Measurements from ENCODE around the gene CMYA5. TPM values are rescaled to one million over a fixed set of nuclear protein-coding genes. Genes with fewer than 3 reads are reported as not detected.
"Not testable (repeated sequence)": the region's sequence is repeated elsewhere in the genome, so short reads cannot be mapped to it uniquely, and the experiment has no call there.

The CMYA5 gene
- total and polyA plus RNA-seq, 2 donors (not counting 3 experiments of a cell fraction or from before 2014, with no cell fraction given) = 0.04 to 0.20 TPM

DNA sequence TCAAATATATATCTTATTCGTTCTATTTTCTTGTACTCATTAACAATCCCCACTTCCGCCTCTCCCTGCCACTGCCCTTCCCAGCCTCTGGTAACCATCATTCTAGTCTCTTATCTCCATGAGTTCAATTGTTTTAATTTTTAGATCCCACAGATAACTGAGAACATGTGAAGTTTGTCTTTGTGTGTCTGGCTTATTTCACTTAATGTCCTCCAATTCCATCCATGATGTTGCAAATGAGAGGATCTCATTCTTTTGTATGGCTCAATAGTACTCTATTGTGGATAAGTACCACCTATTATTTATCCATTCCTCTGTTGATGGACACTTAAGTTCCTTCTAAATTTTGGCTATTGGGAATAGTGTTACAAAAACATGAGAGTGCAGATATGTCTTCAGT, 17.2 kb upstream of the CMYA5 start:
- intact Hi-C loops (cut with micrococcal nuclease) = no loop called here
- H4K20me1 ChIP-seq (replicated peaks; ENCODE audit: control insufficient read depth, extremely low read depth, insufficient read depth, low read length) = no peaks in the 10 kb centered on the region
- dilution Hi-C loops (cut with MboI; ENCODE audit: extremely low pct_ligation_motif_present, low sequenced_read_pairs) = no loop called here
- DNase-seq (ENCODE audit: low read depth, low spot score) (no peak), FAIRE-seq (no peak)
- H3K36me3 ChIP-seq (ENCODE audit: control insufficient read depth in 2 of 2, extremely low read depth in 1 of 2, insufficient read depth in 2 of 2, low read length in 2 of 2) = no peaks in the 10 kb centered on the region
- no peak overlapping the region for H2AFZ ChIP-seq (ENCODE audit: low read depth, low read length)
- no peak overlapping the region for H3K27ac ChIP-seq (ENCODE audit: insufficient read depth, low read depth, low read length)
- H3K27me3 ChIP-seq (ENCODE audit: control insufficient read depth in 2 of 2, insufficient read depth in 2 of 2, low read length in 2 of 2) = no peaks in the 10 kb centered on the region
- no peak overlapping the region for H3K4me3 ChIP-seq (replicated peaks in 1 of 3; ENCODE audit: insufficient read depth in 1 of 3, low read depth in 1 of 3, low read length in 3 of 3)
- no peaks in the 10 kb centered on the region for H3K9me1 ChIP-seq (replicated peaks; ENCODE audit: control insufficient read depth, extremely low read depth, insufficient read depth, low read length)
- H3K4me2 ChIP-seq (ENCODE audit: insufficient read depth, low read length) = no peak overlapping the region
- no peaks in the 10 kb centered on the region for H3K4me1 ChIP-seq (ENCODE audit: control insufficient read depth, extremely low read depth, insufficient read depth, low read length)
- TF ChIP-seq, protein P1, sequence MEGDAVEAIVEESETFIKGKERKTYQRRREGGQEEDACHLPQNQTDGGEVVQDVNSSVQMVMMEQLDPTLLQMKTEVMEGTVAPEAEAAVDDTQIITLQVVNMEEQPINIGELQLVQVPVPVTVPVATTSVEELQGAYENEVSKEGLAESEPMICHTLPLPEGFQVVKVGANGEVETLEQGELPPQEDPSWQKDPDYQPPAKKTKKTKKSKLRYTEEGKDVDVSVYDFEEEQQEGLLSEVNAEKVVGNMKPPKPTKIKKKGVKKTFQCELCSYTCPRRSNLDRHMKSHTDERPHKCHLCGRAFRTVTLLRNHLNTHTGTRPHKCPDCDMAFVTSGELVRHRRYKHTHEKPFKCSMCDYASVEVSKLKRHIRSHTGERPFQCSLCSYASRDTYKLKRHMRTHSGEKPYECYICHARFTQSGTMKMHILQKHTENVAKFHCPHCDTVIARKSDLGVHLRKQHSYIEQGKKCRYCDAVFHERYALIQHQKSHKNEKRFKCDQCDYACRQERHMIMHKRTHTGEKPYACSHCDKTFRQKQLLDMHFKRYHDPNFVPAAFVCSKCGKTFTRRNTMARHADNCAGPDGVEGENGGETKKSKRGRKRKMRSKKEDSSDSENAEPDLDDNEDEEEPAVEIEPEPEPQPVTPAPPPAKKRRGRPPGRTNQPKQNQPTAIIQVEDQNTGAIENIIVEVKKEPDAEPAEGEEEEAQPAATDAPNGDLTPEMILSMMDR (IDR thresholded peaks at IDR 0.05; ENCODE audit: extremely low read depth in 1 of 2, insufficient read depth in 1 of 2, low read depth in 1 of 2, low read length in 2 of 2) = no peak
- H3K9ac ChIP-seq (replicated peaks; ENCODE audit: extremely low read depth, insufficient read depth, low read length) = no peak overlapping the region
- BruUV-seq (replicated peaks) = no TSS peak
- CTCF ChIA-PET = no interaction called here
- POLR2A ChIA-PET = no interaction called here
- no peaks in the 10 kb centered on the region for H3K79me2 ChIP-seq (ENCODE audit: control insufficient read depth, insufficient read depth, low read length)
- H3K9me3 ChIP-seq (replicated peaks; ENCODE audit: control insufficient read depth, insufficient read depth, low read length) = no peaks in the 10 kb centered on the region

DNA sequence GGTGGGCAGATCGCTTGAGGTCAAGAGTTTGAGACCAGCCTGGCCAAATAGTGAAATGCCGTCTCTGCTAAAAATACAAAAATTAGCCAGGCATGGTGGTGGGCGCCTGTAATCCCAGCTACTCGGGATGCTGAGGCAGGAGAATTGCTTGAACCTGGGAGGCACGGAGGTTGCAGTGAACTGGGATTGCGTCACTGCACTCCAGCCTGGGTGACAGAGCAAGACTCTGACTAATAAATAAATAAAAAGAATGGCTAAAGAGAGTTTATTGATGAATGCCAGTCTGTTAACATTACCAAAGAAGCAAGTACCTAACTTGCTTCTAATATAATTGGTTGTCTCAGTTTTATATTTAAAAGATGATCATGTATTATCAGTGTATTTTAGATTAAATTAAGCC, 13.3 kb upstream of the CMYA5 start:
- H3K9ac ChIP-seq (replicated peaks; ENCODE audit: extremely low read depth, insufficient read depth, low read length); DNase-seq (ENCODE audit: low read depth, low spot score); dilution Hi-C loops (cut with MboI; ENCODE audit: extremely low pct_ligation_motif_present, low sequenced_read_pairs); POLR2A ChIA-PET; H3K79me2 ChIP-seq (ENCODE audit: control insufficient read depth, insufficient read depth, low read length); H3K4me1 ChIP-seq (ENCODE audit: control insufficient read depth, extremely low read depth, insufficient read depth, low read length); H3K4me3 ChIP-seq (replicated peaks in 1 of 3; ENCODE audit: insufficient read depth in 1 of 3, low read depth in 1 of 3, low read length in 3 of 3); H3K9me3 ChIP-seq (replicated peaks; ENCODE audit: control insufficient read depth, insufficient read depth, low read length); H3K27me3 ChIP-seq (ENCODE audit: control insufficient read depth in 2 of 2, insufficient read depth in 2 of 2, low read length in 2 of 2); CTCF ChIA-PET; H4K20me1 ChIP-seq (replicated peaks; ENCODE audit: control insufficient read depth, extremely low read depth, insufficient read depth, low read length); H3K27ac ChIP-seq (ENCODE audit: insufficient read depth, low read depth, low read length); H3K4me2 ChIP-seq (ENCODE audit: insufficient read depth, low read length); FAIRE-seq; BruUV-seq (replicated peaks); H3K36me3 ChIP-seq (ENCODE audit: control insufficient read depth in 2 of 2, extremely low read depth in 1 of 2, insufficient read depth in 2 of 2, low read length in 2 of 2); intact Hi-C loops (cut with micrococcal nuclease); H3K9me1 ChIP-seq (replicated peaks; ENCODE audit: control insufficient read depth, extremely low read depth, insufficient read depth, low read length); H2AFZ ChIP-seq (ENCODE audit: low read depth, low read length): not testable (repeated sequence)

DNA sequence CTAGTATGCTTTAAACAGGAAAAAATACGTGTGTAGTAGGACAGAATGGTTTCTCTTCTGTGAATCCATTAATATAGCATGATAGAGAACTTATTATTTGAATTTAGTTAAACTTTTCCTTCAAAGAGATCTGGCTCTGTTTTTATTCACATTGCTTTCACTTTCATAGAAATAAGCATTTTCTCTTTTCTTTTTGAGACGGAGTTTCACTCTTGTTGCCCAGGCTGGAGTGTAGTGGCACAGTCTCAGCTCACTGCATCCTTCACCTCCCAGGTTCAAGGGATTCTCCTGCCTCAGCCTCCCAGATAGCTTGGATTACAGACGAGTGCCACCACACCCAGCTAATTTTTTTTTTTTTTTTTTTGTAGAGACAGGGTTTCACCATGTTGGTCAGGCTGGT, 7.5 kb upstream of the CMYA5 start:
- H3K4me3 ChIP-seq (replicated peaks in 1 of 3; ENCODE audit: insufficient read depth in 1 of 3, low read depth in 1 of 3, low read length in 3 of 3); H3K4me2 ChIP-seq (ENCODE audit: insufficient read depth, low read length); H3K27me3 ChIP-seq (ENCODE audit: control insufficient read depth in 2 of 2, insufficient read depth in 2 of 2, low read length in 2 of 2); H3K9me3 ChIP-seq (replicated peaks; ENCODE audit: control insufficient read depth, insufficient read depth, low read length); CTCF ChIA-PET; POLR2A ChIA-PET; DNase-seq (ENCODE audit: low read depth, low spot score); H3K79me2 ChIP-seq (ENCODE audit: control insufficient read depth, insufficient read depth, low read length); intact Hi-C loops (cut with micrococcal nuclease); H3K36me3 ChIP-seq (ENCODE audit: control insufficient read depth in 2 of 2, extremely low read depth in 1 of 2, insufficient read depth in 2 of 2, low read length in 2 of 2); H3K4me1 ChIP-seq (ENCODE audit: control insufficient read depth, extremely low read depth, insufficient read depth, low read length); H2AFZ ChIP-seq (ENCODE audit: low read depth, low read length); BruUV-seq (replicated peaks); H3K9me1 ChIP-seq (replicated peaks; ENCODE audit: control insufficient read depth, extremely low read depth, insufficient read depth, low read length); dilution Hi-C loops (cut with MboI; ENCODE audit: extremely low pct_ligation_motif_present, low sequenced_read_pairs); FAIRE-seq; H4K20me1 ChIP-seq (replicated peaks; ENCODE audit: control insufficient read depth, extremely low read depth, insufficient read depth, low read length); H3K9ac ChIP-seq (replicated peaks; ENCODE audit: extremely low read depth, insufficient read depth, low read length); H3K27ac ChIP-seq (ENCODE audit: insufficient read depth, low read depth, low read length): not testable (repeated sequence)

Measured in endothelial cell of umbilical vein (primary cell).